Measurements from ENCODE around the gene FH. TPM values are rescaled to one million over a fixed set of nuclear protein-coding genes. Genes with fewer than 3 reads are reported as not detected.

FH gene
- total RNA-seq, 2 experiments from 2014 or later, result 13.0 to 16.9 TPM

- intact Hi-C loops (cut with DNase I, micrococcal nuclease), result no loop called here
- no peak for TF ChIP-seq CTCF (IDR thresholded peaks at IDR 0.05)
- H3K4me1 ChIP-seq (ENCODE audit: insufficient read depth, low read length), result no peaks in the 10 kb centered on the region
- no peaks in the 10 kb centered on the region for H3K36me3 ChIP-seq (ENCODE audit: insufficient read depth, low read length)
- DNase-seq, result no peak
- ChIA-PET POLR2A (no interaction called here), CTCF (no interaction called here)
- Mint-ChIP-seq H3K4me1 (ENCODE audit: low read depth) (no peaks in the 10 kb centered on the region), H3K27me3 (peaks cover 4% of the 10 kb centered on the region), H3K4me3 (no peak overlapping the region), H3K9me3 (peaks cover 1% of the 10 kb centered on the region), H3K27ac (no peak overlapping the region), H3K36me3 (ENCODE audit: low read depth) (no peaks in the 10 kb centered on the region)
- H3K9me3 ChIP-seq (ENCODE audit: control insufficient read depth in 1 of 2, insufficient read depth in 1 of 2, low read length in 2 of 2), result no peaks in the 10 kb centered on the region
- H3K27ac ChIP-seq (ENCODE audit: low read depth in 1 of 2, low read length in 2 of 2), result no peak overlapping the region
- H3K4me3 ChIP-seq (ENCODE audit: low read length), result no peak overlapping the region
- ATAC-seq (ENCODE audit: poor library complexity), result no peak
- H3K27me3 ChIP-seq (ENCODE audit: control insufficient read depth in 1 of 2, insufficient read depth in 2 of 2, low read length in 2 of 2), result peaks cover 0 to 3% of the 10 kb centered on the region in 2 experiments
Observed at GRCh38 chr1:241451956-241452355, 67.6 kb downstream of the FH start.

Other genes starting within 250 kb of the FH start
- not detected for gene RGS7, start 162.6 kb downstream of the FH start, total RNA-seq
- gene KMO, start 12.6 kb upstream of the FH start, total RNA-seq, result not detected
- 10 to 100 TPM in 1 of 2 experiments, 1 to 10 TPM in 1; 9.1 to 10.3 TPM for gene CHML, start 120.6 kb upstream of the FH start, total RNA-seq
- 1 to 10 TPM; 1.9 to 2.3 TPM for gene OPN3, start 120.6 kb upstream of the FH start, total RNA-seq
- gene WDR64, start 132.5 kb upstream of the FH start, total RNA-seq, result under 1 TPM in 1 of 2 experiments, not detected in 1; 0.67 TPM

Data from CD4-positive, alpha-beta T cell (primary cell).